Activated naive CD8-positive, alpha-beta T cell treated with anti-CD3 and anti-CD28 coated beads, Interleukin-2, amount 50 U/mL, for 16 hours (primary cell): ENCODE measurements around the gene LMO7.
A peak's percentile ranks its signal among the peaks of the same experiment; 100 is the strongest.
"Not testable (repeated sequence)": the region's sequence is repeated elsewhere in the genome, so short reads cannot be mapped to it uniquely, and the experiment has no call there.

Experiments used
- DNase-seq: peaks from one replicate; pipeline ENCODE4 v3.0.0-alpha.2; 2020; ENCODE audit warnings: low read depth, low spot score

The LMO7 gene

GRCh38 chr13:75647126-75647784, 11.1 kb downstream of the LMO7 start:
- DNase-seq = no peak

- DNase-seq = no peak
Measured at GRCh38 chr13:75648446-75648845, 12.3 kb downstream of the LMO7 start.

DNA sequence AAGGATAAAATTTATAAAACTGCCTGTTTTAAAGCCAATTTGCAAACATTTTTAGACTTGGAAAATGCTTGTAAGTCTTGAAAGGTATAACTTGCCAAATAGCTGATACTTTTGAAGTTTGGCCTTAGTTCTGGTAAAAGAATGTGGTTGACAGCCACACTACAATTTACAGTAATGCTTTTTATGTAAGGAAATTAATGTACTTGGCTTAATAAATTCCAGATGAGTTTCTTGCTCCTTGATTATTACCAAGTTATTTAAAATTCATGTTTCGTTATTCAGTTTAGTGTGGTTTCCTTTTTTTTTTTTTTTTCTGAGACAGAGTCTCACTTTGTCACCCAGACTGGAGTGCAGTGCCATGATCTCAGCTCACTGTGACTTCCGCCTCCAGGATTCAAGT, 14.9 kb downstream of the LMO7 start:
- no peak for DNase-seq

- no peak for DNase-seq
Measured at GRCh38 chr13:75652726-75653125, 16.6 kb downstream of the LMO7 start.

DNA sequence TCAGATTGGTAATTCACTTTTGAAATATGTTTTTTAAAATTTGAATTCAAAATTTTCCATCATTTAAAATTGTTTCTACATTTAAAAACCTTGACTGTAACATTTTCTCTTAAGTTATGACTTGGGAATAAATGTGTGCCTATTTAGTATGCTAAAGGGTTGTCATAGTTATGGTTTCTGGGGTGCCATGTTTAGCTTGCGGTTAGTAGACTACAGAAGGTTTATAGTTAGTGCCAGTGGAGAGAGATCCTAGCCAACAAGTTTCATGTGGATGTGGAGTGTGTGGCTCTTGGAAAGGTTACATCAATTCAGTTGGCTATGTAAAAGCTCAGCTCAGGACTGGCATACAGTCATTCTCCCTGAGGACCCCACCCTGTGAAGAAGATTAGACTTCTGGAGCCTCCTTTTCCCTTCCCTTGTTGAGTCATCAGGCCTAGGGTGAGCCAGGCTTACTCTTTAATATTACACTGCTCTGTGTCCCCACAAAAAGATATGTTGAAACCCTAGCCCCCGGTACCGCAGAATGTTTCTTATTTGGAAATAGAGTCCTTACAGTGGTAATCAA, 20.4 kb downstream of the LMO7 start:
- no peak for DNase-seq

- no peak for DNase-seq
Measured at GRCh38 chr13:75657111-75657510, 21.0 kb downstream of the LMO7 start.

- DNase-seq = no peak
Measured at GRCh38 chr13:75660694-75661093, 24.6 kb downstream of the LMO7 start.

DNA sequence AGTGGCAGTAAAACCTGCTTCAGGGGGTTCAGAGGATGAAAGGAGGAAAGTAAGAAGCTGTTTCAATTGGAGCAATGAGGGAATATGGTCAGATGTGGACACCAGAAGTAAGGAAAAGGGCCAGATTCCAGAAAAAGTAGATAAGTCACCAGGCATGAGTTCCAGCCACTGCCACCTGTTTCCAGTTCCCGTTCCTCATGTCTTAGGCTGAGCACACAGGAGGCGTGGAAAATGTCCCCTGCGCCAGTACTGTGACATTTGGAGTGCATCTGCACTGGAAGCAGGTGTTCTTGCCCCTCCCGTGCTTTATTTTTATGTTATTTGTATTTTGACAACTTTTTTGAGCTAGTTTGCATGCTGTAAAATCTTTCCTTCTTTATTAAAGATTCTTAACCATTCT, 25.3 kb downstream of the LMO7 start:
- DNase-seq = no peak

DNA sequence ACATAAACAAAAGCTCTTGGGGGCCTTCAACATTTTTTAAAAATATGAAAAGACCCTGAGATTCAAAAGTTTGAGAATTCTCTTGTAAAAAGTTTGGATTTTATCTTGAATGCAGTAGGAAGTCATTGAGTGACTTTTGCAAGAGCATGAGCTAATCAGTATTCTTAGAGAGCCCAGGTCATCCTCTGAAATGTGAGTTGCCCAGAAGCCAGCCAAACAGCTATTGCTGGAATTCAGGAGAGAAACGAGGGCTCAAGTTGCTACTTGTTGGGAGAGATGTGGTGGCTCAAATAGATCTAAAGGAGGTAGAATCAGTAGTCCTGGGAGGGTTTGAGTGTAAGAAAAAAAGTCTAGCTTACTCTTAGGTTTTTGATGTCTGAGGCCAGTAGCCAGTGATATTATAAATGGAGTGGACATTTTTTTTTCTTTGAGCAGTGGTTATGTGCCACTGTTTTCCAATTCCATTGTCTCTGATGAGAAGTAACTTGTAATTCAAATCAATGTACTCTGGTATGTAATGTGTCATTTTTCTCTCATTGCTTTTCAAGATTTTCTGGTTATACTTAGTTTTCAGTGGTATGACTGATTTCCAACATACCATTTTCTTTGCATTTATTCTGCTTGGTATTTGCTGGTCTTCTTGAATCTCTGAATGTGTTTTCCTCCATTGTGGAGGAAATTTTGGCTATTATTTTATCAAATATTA, 30.7 kb downstream of the LMO7 start:
- DNase-seq = no peak

GRCh38 chr13:75669706-75670105, 33.6 kb downstream of the LMO7 start:
- DNase-seq = no peak

GRCh38 chr13:75670496-75670895, 34.4 kb downstream of the LMO7 start:
- no peak for DNase-seq

- DNase-seq = no peak
Measured at GRCh38 chr13:75675421-75675820, 39.3 kb downstream of the LMO7 start.

DNA sequence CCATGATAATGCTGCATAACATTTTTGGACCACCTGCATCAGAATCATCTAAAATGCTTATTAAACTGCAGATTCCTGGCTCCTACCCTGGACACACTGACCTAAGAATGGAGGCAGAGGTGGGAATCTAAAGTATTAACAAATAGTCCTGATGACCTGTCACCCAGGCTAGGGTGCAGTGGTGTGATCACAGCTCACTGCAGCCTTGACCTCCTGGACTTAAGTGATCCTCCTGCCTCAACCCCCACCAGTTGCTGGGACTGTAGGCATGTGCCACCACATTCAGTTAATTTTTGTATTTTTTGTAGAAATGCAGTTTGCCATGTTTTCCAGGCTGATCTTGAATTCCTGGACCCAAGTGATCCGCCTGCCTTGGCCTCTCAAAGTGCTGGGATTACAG, 43.3 kb downstream of the LMO7 start:
- DNase-seq = no peak

DNA sequence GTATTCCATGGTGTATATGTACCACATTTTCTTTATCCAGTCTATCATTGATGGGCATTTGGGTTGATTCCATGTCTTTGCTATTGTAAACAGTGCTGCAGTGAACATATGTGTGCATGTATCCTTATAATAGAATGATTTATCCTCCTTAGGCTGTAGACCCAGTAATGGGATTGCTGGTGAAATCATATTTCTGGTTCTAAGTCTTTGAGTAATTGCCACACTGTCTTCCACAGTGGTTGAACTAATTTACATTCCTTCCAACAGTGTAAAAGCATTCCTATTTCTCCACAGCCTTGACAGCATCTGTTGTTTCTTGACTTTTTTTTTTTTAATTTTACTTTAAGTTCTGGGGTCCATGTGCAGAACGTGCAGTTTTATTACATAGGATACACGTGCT, 44.1 kb downstream of the LMO7 start:
- not testable (repeated sequence) for DNase-seq

DNA sequence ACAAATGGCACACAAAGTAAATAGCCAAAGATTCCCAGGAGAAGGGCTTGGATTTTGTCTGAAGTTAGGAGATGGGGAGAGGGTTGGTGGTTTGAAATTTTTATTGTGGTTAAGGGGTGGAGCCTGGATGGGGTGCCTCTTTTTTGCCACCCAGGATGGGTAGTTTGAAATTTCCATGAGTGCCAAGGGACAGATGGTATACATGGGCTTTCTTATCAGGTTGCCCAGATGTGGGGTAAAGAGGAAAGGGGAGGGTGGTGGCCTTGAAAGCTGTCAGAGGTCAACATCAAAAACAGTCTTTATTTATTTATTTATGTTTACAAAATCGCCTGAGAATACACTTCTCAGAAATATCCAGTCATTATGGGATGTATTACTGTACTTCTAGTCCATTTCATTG, 46.2 kb downstream of the LMO7 start:
- no peak for DNase-seq

- DNase-seq = no peak
Measured at GRCh38 chr13:75685239-75685697, 49.1 kb downstream of the LMO7 start.

DNA sequence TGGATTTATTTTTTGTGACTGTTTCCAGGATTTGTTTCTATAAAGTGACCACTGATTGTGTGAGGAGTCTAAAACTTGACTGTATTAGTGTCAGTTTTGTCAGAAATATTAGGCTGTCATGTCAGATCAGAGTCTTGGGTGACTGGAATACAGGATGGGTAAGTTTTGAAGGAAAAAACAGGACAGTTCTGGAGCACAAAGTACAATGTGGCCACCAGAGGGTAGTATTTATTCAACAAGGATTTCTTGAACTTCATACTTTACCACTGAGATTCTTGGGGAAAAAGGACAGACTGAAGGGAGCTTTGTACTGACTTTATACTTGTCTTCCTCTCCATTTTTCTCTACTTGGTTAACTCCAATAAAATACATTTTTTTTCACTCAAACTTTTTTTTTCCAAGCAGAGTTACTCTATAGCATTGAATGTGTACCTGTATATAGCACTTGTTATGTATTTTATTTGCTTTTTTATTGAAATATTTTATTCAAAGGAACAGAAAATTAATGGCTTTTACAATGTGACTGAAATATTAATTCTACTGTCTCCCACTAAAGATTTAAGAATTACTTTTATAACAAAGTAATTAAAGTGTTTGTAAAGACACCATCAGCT, 51.1 kb downstream of the LMO7 start:
- DNase-seq = no peak

DNA sequence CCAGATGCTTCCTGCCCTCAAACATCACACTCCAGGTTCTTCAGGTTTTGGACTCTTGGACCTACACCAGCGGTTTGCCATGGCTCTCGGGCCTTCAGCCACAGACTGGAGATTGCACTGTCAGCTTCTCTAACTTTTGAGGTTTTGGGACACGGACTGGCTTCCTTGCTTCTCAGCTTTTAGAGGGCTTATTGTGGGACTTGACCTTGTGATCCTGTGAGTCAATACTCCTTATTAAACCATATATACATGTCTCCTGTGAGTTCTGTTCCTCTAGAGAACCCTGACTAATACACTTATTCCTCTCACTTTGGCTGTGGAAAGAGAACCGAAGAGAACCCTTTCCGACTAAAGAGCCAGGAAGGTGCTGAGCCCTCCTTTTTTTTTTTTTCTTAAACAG, 53.6 kb downstream of the LMO7 start:
- DNase-seq = no peak

DNA sequence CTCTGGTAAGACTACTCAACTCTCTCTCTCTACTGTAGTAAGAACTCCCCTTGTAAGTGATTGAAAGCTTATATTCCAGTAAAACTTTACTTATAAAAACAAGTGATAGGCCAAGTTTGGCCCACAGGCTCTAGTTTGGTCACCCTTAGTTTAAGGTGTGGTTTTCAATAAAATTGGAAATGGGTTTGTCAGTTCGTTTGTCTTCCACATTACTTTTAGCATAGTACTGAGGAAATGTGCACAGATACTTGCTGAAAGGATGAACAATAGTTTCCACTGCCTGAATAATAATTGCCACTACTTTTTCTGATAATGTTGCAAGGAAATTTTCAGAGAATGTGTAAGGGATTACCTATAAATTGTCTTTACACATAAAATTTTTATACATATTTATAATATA, 54.5 kb downstream of the LMO7 start:
- DNase-seq = no peak

GRCh38 chr13:75691183-75691582, 55.1 kb downstream of the LMO7 start:
- DNase-seq = no peak

DNA sequence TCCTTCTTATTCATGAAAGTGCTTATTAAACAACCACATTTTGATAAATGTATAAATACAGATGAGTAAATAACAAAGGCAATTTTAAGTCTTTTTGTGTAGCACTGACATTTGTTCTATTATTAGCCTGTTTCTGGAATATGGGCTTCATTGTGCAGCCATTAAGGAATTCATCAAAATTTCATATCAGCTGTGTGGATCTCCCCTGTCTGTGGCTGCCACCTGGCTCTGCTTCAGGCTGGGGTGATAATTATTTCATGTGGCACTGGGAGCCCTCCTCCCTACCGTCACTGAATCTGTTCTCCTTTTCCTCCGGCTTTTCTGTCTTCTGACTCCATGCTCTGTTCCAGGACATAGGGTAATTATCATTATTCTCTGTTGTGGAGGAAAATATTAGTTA, 57.1 kb downstream of the LMO7 start:
- no peak for DNase-seq

GRCh38 chr13:75694722-75695121, 58.6 kb downstream of the LMO7 start:
- no peak for DNase-seq

- DNase-seq = peak; percentile 25
Measured at GRCh38 chr13:75695908-75696307, 59.8 kb downstream of the LMO7 start.
